K562 (cell line): ENCODE data around the gene CWC22. TPM values are rescaled to one million over a fixed set of nuclear protein-coding genes. Genes with fewer than 3 reads are reported as not detected.

Source experiments
- ATAC-seq: fragments of 200-7000 bp; cut with Tn5 transposase; 3 replicates; pipeline ENCODE4 v1.9.1; 2020; ENCODE audit warnings: moderate library complexity
- BruUV-seq: library from RNA; stranded (reverse); fragments of 400-500 nt; replicated peaks from 2 replicates; lab custom pipeline; 2021; lab: Mats Ljungman, UMichigan
- CTCF ChIA-PET: fragments of 300-600 bp; formaldehyde crosslinking; extraction: SDS; loops from one replicate; lab custom pipeline; 2021; ENCODE audit warnings: low intra/inter-chr PET ratio; lab: Yijun Ruan, JAX
- POLR2A ChIA-PET: fragments of 300-600, 350-650 bp; sonication (Branson Sonifier 250); formaldehyde crosslinking; extraction: SDS; loops from one replicate; lab custom pipeline; 2021; ENCODE audit warnings: antibody characterized with exemption, inconsistent platforms; lab: Yijun Ruan, JAX
- DNase-seq, 4 experiments: peaks; one replicate each; pipeline versions ENCODE4 v3.0.0 to v3.0.0-alpha.2; 2011 to 2018; ENCODE audit warnings: low spot score in 3 of 4, mixed read lengths in 3 of 4; ENCODE audit errors: extremely low read depth in 1 of 4
- FAIRE-seq: peaks from 2 replicates; lab custom pipeline; 2011; peaks lifted over from hg19 to GRCh38; lab: Jason Lieb, UNC
- H2AFZ ChIP-seq: 2 replicates; pipeline ENCODE4 v1.6.0; 2011; ENCODE audit warnings: low read depth, low read length, control low read depth, inconsistent platforms
- H3K27ac ChIP-seq: fragments of 200-600 bp; 3 replicates; pipeline ENCODE4 v1.8.0; 2011; ENCODE audit warnings: low read depth, mild to moderate bottlenecking, control low read depth, inconsistent platforms, low read length, moderate library complexity, mixed read lengths; ENCODE audit errors: extremely low read depth
- H3K27me3 ChIP-seq, 2 experiments: fragments of 300-600 bp in 1 of 2; 2 replicates in 1 of 2; 3 replicates in 1 of 2; pipeline versions ENCODE4 v1.6.0 to v1.8.0; 2011; ENCODE audit warnings: inconsistent platforms in 2 of 2, low read length in 2 of 2, mild to moderate bottlenecking in 1 of 2, mixed read lengths in 1 of 2, moderate library complexity in 1 of 2; ENCODE audit not compliant: control insufficient read depth in 2 of 2, insufficient read depth in 2 of 2
- H3K36me3 ChIP-seq: fragments of 300-600 bp; 3 replicates; pipeline ENCODE4 v1.8.0; 2011; ENCODE audit warnings: mild to moderate bottlenecking, low read length, inconsistent platforms; ENCODE audit not compliant: control insufficient read depth, insufficient read depth
- H3K4me1 ChIP-seq, 2 experiments: fragments of 200-600 bp in 1 of 2; replicated peaks in 1 of 2; 2 replicates in 1 of 2; 3 replicates in 1 of 2; pipeline versions ENCODE4 v1.5.1 to v1.8.0; 2011; ENCODE audit warnings: inconsistent platforms in 2 of 2, low read length in 2 of 2, mild to moderate bottlenecking in 1 of 2, mixed read lengths in 1 of 2, moderate library complexity in 1 of 2; ENCODE audit not compliant: control insufficient read depth in 2 of 2, insufficient read depth in 2 of 2
- H3K4me2 ChIP-seq: 2 replicates; pipeline ENCODE4 v1.6.1; 2011; ENCODE audit warnings: low read length, control low read depth, inconsistent platforms, mixed read lengths; ENCODE audit not compliant: insufficient read depth
- H3K4me3 ChIP-seq: fragments of 200-600 bp; sonication (generic), shearing (Covaris generic); 2 replicates; pipeline ENCODE4 v1.5.1; 2016; ENCODE audit warnings: control low read depth, inconsistent platforms
- H3K79me2 ChIP-seq: fragments of 200-600 bp; 3 replicates; pipeline ENCODE4 v1.8.0; 2011; ENCODE audit warnings: low read length, inconsistent platforms; ENCODE audit not compliant: control insufficient read depth, insufficient read depth
- H3K9ac ChIP-seq, 2 experiments: 2 replicates each; pipeline versions ENCODE4 v1.6.0 to v1.6.1; 2011; ENCODE audit warnings: low read depth in 2 of 2, low read length in 2 of 2, control low read depth in 1 of 2, inconsistent platforms in 1 of 2, mild to moderate bottlenecking in 1 of 2, mixed read lengths in 1 of 2; ENCODE audit not compliant: insufficient read depth in 1 of 2
- H3K9me1 ChIP-seq: one replicate; pipeline ENCODE4 v1.6.0; 2011; ENCODE audit warnings: inconsistent platforms, mild to moderate bottlenecking, low read length, moderate library complexity; ENCODE audit not compliant: control insufficient read depth, insufficient read depth
- H3K9me3 ChIP-seq: replicated peaks from 2 replicates; pipeline ENCODE4 v1.5.1; 2011; ENCODE audit warnings: low read depth, low read length, inconsistent platforms; ENCODE audit not compliant: control insufficient read depth, insufficient read depth
- H4K20me1 ChIP-seq: replicated peaks from 2 replicates; pipeline ENCODE4 v1.6.1; 2011; ENCODE audit warnings: low read length, inconsistent platforms, mixed read lengths; ENCODE audit not compliant: control insufficient read depth, insufficient read depth
- CTCFL ChIP-seq: IDR thresholded peaks from 2 replicates; pipeline ENCODE4 v1.6.1; 2011; ENCODE audit warnings: borderline replicate concordance, low read depth, mild to moderate bottlenecking, moderate library complexity, low read length; ENCODE audit not compliant: insufficient read depth, poor library complexity, severe bottlenecking
- FOXP4 ChIP-seq: sonication (generic); formaldehyde crosslinking; IDR thresholded peaks from 2 replicates; pipeline ENCODE4 v1.8.0; 2022; ENCODE audit warnings: mild to moderate bottlenecking, missing genetic modification reagents, borderline replicate concordance
- MEIS2 ChIP-seq: fragments of 450-650 bp; IDR thresholded peaks from 2 replicates; pipeline ENCODE4 v1.6.1; 2014; ENCODE audit warnings: mild to moderate bottlenecking; ENCODE audit not compliant: partially characterized antibody
- TCF15 ChIP-seq: fragments of 250-450 bp; sonication (Bioruptor Pico); IDR thresholded peaks from 2 replicates; pipeline ENCODE4 v1.8.0; 2022; ENCODE audit warnings: moderate library complexity, mild to moderate bottlenecking, inconsistent platforms
- ZNF24 ChIP-seq: fragments of 450-650 bp; IDR thresholded peaks from 2 replicates; pipeline ENCODE4 v1.6.1; 2016
- ZNF407 ChIP-seq: fragments of 450-650 bp; IDR thresholded peaks from 2 replicates; pipeline ENCODE4 v1.6.1; 2016; ENCODE audit warnings: low read depth
- WGBS: fragments of 100-300 bp; shearing (Covaris generic); methylation state at CpG from one replicate; pipeline ENCODE4 v1.1.6; 2016; ENCODE audit warnings: low coverage, mixed read lengths; ENCODE audit not compliant: insufficient coverage; ENCODE audit errors: missing lambda C conversion rate; 5-methylcytosine and 5-hydroxymethylcytosine counted together
- in situ Hi-C: fragments of 300-500 bp; cut with MboI; formaldehyde crosslinking; loops from 4 replicates; pipeline ENCODE4 v1.15.0; 2018; ENCODE audit warnings: inconsistent platforms, mixed read lengths
- intact Hi-C: fragments of 100-400 bp; cut with micrococcal nuclease; formaldehyde crosslinking; loops from 2 replicates; pipeline ENCODE4 v1.14.2; 2022
- polyA plus RNA-seq, 8 experiments: library from polyadenylated mRNA; depleted of rRNA in 4 of 8; stranded (reverse) in 5 of 8; unstranded in 3 of 8; fragments of >200 nt; fragmentation: Nextera tagmentation in 2 of 8; fragmentation: Illumina TruSeq in 1 of 8; extraction: Ambion mirVana in 2 of 8; extraction: Trizol in 1 of 8; gene quantifications; 2 replicates each; pipeline versions ENCODE4 v1.2.1 to v1.2.3, GENCODE V29; 2011 to 2014; ENCODE audit warnings: inconsistent platforms in 1 of 8, missing spikeins in 1 of 8
- total RNA-seq, 7 experiments: library from RNA; depleted of rRNA in 6 of 7; stranded (reverse); fragments of >200 nt in 6 of 7; fragmentation: Illumina TruSeq in 2 of 7; extraction: Trizol in 2 of 7; gene quantifications; 2 replicates each; pipeline versions ENCODE4 v1.2.1 to v1.2.3, GENCODE V29; 2011 to 2021; ENCODE audit warnings: low replicate concordance in 1 of 7

Gene CWC22
- total and polyA plus RNA-seq, 9 of the 15 experiments (the other 6 are each of a cell fraction or from before 2014, with no cell fraction given) = 14.5 to 54.2 (median 36.7) TPM

- Histone ChIP-seq H3K27me3 (peaks cover 5 to 10% of the 10 kb centered on the region in 2 experiments; a peak in 2 of 5 replicates), H3K9me3 (no peaks in the 10 kb centered on the region), H3K27ac (no peak overlapping the region), H3K9me1 (no peaks in the 10 kb centered on the region), H2AFZ (no peak overlapping the region), H3K4me1 (no peaks in the 10 kb centered on the region; a peak in 1 of 5 replicates), H4K20me1 (no peaks in the 10 kb centered on the region), H3K79me2 (no peaks in the 10 kb centered on the region), H3K36me3 (no peaks in the 10 kb centered on the region), H3K4me3 (no peak overlapping the region), H3K9ac (no peak overlapping the region), H3K4me2 (no peak overlapping the region)
- ATAC-seq (0 out of 3 replicates have a peak, but pooled peaks have one; percentile 37), DNase-seq (peak in 1 of 4 experiments; percentile 7), FAIRE-seq (no peak)
- intact Hi-C loops (loop anchor here (5.0 kb wide), 1 partner anchor 64 kb away; no protein-coding TSS in a partner anchor), in situ Hi-C loops (no loop called here)
- CTCF ChIA-PET = interaction anchor here (0.7 kb wide), 1 partner anchor 101 kb away, joined by 3 read pairs; no protein-coding TSS in a partner anchor
- POLR2A ChIA-PET = interaction anchor here (0.6 to 1.0 kb wide), 2 partner anchors 8 to 10 kb away, joined by 3 to 4 read pairs; no protein-coding TSS in a partner anchor
- 1% methylated on average over 15 of the region's 15 CpGs for WGBS
- BruUV-seq = no TSS peak
- TF ChIP-seq FOXP4 (no peak), CTCFL (no peak), ZNF407 (0 out of 2 replicates have a peak, but pooled peaks have one; percentile 28), MEIS2 (peak; percentile 23), ZNF24 (no peak), TCF15 (CRISPR knock-in tag) (no peak)
Observed at GRCh38 chr2:180056367-180057118, 49.4 kb upstream of the CWC22 start.
